Mucosa of rectum (tissue), 2 donors: ENCODE data around the gene S100A13.

Source experiments
- H3K27ac ChIP-seq, 2 donors: one replicate each; pipeline ENCODE4 v1.7.0; 2013; ENCODE audit warnings: inconsistent platforms in 2 of 2, low read depth in 2 of 2, low read length in 2 of 2
- H3K27me3 ChIP-seq, 2 donors: one replicate each; pipeline ENCODE4 v1.7.0; 2013; ENCODE audit warnings: low read length in 2 of 2; ENCODE audit not compliant: control insufficient read depth in 2 of 2, insufficient read depth in 2 of 2
- H3K36me3 ChIP-seq, 2 donors: one replicate each; pipeline ENCODE4 v1.7.0; 2013; ENCODE audit warnings: low read length in 2 of 2; ENCODE audit not compliant: control insufficient read depth in 2 of 2, insufficient read depth in 2 of 2
- H3K4me1 ChIP-seq, 2 donors: one replicate each; pipeline ENCODE4 v1.7.0; 2013; ENCODE audit warnings: low read length in 2 of 2, mild to moderate bottlenecking in 1 of 2; ENCODE audit not compliant: control insufficient read depth in 2 of 2, insufficient read depth in 2 of 2
- H3K4me3 ChIP-seq, 2 donors: one replicate each; pipeline ENCODE4 v1.7.0; 2013; ENCODE audit warnings: low read length in 2 of 2
- H3K9ac ChIP-seq, 2 donors: one replicate each; pipeline ENCODE4 v1.7.0; 2013; ENCODE audit warnings: low read length in 2 of 2, low read depth in 1 of 2, mild to moderate bottlenecking in 1 of 2
- H3K9me3 ChIP-seq, 2 donors: one replicate each; pipeline ENCODE4 v1.7.0; 2013; ENCODE audit warnings: low read length in 2 of 2; ENCODE audit not compliant: control insufficient read depth in 2 of 2
- donor health status: healthy.
- donor health status: Normal muscosa, but diverticular disease.

Gene S100A13

DNA sequence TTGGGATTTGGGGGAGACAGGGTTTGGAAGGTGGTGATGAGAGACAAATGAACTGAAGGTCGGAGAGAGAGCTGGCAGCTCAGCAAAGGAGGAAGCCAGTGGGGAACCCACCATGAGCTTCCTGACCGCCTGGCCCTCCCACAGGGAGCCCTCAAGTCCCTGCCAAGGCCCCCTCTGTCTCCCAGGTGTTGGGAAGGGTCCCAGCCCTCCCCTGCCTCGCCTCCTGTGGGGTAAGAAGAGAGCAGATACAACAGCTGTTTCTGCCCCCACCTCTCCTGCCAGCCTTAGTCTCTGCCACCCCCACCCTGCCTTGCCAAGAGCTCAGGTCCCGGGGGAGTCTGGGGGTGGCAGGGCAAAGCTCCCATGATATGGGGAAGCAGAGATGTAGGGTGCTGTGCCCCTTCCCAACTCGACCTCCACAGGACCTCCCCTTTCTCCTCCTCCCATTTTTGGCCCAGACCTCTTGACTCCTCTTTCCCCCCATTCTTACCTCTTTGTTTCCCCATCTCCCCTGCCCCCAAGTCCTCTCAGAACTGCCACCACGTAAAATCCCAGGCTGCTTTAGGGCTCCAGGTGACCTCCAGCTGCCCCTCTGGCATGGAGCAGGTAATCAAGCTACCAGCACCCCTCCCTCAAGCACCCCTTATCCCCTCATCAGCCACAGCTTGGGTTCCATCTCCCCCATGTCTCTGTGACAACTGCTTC is 1.5 kb upstream of the S100A13 start:
- Histone ChIP-seq H3K9me3 (no peaks in the 10 kb centered on the region), H3K4me1 (peaks cover 38 to 43% of the 10 kb centered on the region in 2 donors), H3K4me3 (no peak overlapping the region), H3K9ac (no peak overlapping the region), H3K36me3 (peaks cover 1 to 2% of the 10 kb centered on the region in 2 donors), H3K27ac (no peak overlapping the region), H3K27me3 (no peaks in the 10 kb centered on the region)

DNA sequence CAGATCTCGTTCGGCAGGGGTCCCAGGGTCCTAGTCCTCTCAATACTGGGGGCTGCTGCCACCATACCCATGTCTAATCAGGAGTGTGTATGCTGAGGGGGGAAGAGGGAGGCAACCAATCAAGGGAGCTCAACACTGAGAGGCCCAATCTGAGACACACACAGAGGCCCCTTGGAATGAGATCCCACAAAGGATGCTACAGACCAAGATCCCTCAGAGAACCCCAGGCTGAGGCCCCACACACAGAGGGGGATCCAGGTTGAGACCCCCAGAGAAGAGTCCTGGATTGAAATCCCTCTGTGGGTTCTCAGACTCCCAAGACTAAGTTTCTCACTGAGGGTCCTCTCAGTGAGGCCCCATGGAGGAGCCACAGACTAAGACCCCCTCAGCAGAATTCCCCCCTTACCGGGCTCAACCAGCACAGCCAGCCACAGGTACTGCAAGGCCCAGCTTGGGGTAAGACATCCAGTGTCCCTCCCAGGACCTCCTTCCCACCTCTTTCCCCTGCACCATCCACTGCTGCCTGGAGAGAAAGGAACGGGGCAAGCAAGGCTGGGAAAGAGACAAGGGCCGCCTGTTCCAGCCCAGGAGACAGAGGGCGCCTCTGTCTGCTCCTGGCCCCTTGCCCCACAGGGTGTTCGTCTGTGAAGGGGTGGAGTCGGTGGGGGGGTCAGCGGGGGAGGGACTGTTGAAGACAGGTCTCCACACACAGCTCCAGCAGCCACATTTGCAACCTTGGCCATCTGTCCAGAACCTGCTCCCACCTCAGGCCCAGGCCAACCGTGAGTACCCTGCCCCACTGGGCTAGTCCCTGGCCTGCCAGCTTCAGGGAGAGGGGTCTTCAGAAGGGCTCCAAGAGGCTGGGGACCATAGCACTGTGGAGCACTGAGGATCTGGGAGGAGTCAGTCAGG is 666 bp upstream of the S100A13 start, which contains the start of gene S100A1:
TSS of gene S100A1 (plus strand) at position 720 of the 912 bp plus-strand sequence. CDS start 2,088 bp downstream, outside the sequence.
- peaks cover 2% of the 10 kb centered on the region in 2 donors for H3K36me3 ChIP-seq
- H3K4me1 ChIP-seq = peaks cover 31 to 37% of the 10 kb centered on the region in 2 donors
- peak within 1 kb of the TSS; percentile 76 to 85 for H3K4me3 ChIP-seq
- peak within 1 kb of the TSS; percentile 85 to 95 for H3K9ac ChIP-seq
- peak within 1 kb of the TSS; percentile 79 to 92 for H3K27ac ChIP-seq
- no peaks in the 10 kb centered on the region for H3K9me3 ChIP-seq
- no peaks in the 10 kb centered on the region for H3K27me3 ChIP-seq

- Histone ChIP-seq H3K27me3 (no peaks in the 10 kb centered on the region), H3K4me3 (peak overlapping the region; percentile 76 to 85), H3K9me3 (no peaks in the 10 kb centered on the region), H3K9ac (peak overlapping the region; percentile 85 to 95), H3K27ac (peak overlapping the region; percentile 79 to 92), H3K36me3 (peaks cover 2 to 4% of the 10 kb centered on the region in 2 donors), H3K4me1 (peaks cover 25 to 32% of the 10 kb centered on the region in 2 donors)
Observed at GRCh38 chr1:153626477-153626903, 815 bp downstream of the S100A13 start.

DNA sequence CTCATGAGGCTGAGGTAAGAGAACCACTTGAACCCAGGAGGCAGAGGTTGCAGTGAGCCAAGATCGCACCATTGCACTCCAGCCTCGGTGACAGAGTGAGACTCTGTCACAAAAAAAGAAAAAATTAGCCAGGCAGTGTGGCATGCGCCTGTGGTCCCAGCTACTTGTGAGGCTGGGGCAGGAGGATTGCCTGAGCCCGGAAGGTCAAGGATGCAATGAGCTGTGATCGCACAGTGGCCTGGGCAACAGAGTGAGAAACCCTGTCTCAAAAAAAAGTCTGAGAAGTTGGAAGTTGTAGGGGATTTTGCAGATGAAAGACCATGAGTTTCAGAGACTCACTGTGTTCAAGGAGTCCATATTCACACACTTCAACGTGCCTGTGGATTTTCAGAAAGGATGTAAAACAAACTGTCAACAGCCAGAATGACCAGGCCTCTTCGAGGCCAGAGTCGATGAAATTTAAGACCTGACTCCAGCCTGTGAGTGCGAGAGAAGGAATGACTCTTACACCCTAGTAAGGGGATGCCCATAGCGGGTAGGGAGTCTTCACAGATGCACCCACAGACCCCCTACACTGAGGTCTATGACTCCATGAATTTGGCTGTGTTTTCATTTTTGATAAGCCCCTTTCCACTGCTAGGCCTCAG is 2.2 kb downstream of the S100A13 start:
- no peak overlapping the region for H3K9ac ChIP-seq
- no peak overlapping the region for H3K4me3 ChIP-seq
- no peak overlapping the region for H3K27ac ChIP-seq
- peaks cover 15 to 23% of the 10 kb centered on the region in 2 donors for H3K4me1 ChIP-seq
- peaks cover 2 to 4% of the 10 kb centered on the region in 2 donors for H3K36me3 ChIP-seq
- no peaks in the 10 kb centered on the region for H3K27me3 ChIP-seq
- H3K9me3 ChIP-seq = no peaks in the 10 kb centered on the region

DNA sequence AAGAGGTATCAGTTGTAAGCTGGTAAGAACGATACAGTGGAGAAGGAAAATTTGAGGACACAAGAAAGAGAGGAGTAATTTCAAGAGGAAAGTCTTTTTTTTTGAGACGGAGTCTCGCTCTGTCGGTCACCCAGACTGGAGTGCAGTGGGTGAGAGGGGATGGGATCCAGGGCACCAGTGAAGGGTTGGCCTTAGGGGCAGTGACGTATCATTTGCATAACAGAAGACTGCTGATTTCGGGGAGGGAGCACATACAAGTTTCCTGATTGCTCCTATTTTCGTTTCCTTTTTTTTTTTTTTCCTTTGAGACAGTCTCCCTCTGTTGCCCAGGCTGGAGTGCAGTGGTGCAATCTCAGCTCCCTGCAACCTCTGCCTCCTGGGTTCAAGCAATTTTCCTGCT is 4.2 kb downstream of the S100A13 start:
- H3K9me3 ChIP-seq = no peaks in the 10 kb centered on the region
- peaks cover 4 to 5% of the 10 kb centered on the region in 2 donors for H3K36me3 ChIP-seq
- no peak overlapping the region for H3K9ac ChIP-seq
- H3K4me1 ChIP-seq = peaks cover 15 to 17% of the 10 kb centered on the region in 2 donors
- no peak overlapping the region for H3K27ac ChIP-seq
- no peaks in the 10 kb centered on the region for H3K27me3 ChIP-seq
- H3K4me3 ChIP-seq = no peak overlapping the region

GRCh38 chr1:153619171-153619570 is 8.1 kb downstream of the S100A13 start:
- no peak overlapping the region for H3K9ac ChIP-seq
- H3K27me3 ChIP-seq = no peaks in the 10 kb centered on the region
- H3K4me3 ChIP-seq = no peak overlapping the region
- H3K27ac ChIP-seq = no peak overlapping the region
- peaks cover 2 to 5% of the 10 kb centered on the region in 2 donors for H3K36me3 ChIP-seq
- H3K9me3 ChIP-seq = no peaks in the 10 kb centered on the region
- H3K4me1 ChIP-seq = peaks cover 27 to 29% of the 10 kb centered on the region in 2 donors

GRCh38 chr1:153617663-153618062 is 9.6 kb downstream of the S100A13 start:
- Histone ChIP-seq H3K9ac (no peak overlapping the region), H3K36me3 (peaks cover 2% of the 10 kb centered on the region in 2 donors), H3K27me3 (no peaks in the 10 kb centered on the region), H3K4me3 (no peak overlapping the region), H3K9me3 (no peaks in the 10 kb centered on the region), H3K27ac (peak overlapping the region in 1 of 2 donors; percentile 86), H3K4me1 (peaks cover 32 to 36% of the 10 kb centered on the region in 2 donors)

GRCh38 chr1:153616917-153617311 is 10.4 kb downstream of the S100A13 start:
- H3K9me3 ChIP-seq = no peaks in the 10 kb centered on the region
- no peaks in the 10 kb centered on the region for H3K27me3 ChIP-seq
- H3K4me1 ChIP-seq = peaks cover 32 to 36% of the 10 kb centered on the region in 2 donors
- peak overlapping the region; percentile 81 to 86 for H3K27ac ChIP-seq
- peaks cover 1 to 2% of the 10 kb centered on the region in 2 donors for H3K36me3 ChIP-seq
- peak overlapping the region; percentile 14 to 81 for H3K9ac ChIP-seq
- peak overlapping the region in 1 of 2 donors; percentile 67 for H3K4me3 ChIP-seq

DNA sequence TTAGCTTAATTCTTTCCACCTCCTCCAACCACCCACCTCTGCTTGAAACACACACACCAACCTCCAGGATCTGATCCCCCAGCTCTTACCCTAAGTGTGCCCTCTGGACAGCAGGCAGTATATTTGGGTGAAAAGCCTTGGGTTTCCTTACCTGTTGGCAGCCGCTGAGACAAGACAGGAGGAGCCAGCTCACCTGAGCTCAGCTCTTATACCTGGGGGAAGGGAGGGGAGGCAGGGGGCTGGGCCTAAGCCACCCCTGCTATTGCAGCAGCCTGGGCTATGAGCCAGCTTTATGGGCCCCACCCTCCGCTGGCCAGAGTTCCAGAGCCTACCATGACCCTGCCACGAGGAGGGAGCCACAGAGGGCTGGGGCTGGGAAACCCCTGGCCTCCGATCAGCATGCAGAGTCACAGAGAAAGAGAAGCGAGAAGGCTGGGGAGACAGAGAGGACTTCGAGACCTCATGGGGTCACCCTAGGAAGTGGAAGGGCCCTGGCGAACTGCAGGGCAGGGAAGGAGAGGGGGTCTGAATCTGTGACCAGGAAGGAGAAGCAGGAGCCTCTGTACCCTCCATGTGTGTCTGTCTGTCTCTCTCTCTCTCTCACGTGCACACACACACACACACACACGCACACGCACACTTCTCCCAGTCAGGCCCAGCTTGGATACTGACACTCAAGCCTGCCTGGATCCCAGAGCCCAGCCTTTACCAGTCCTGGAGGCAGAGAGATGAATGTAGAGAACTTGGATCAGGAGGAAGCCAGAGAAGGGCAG is 11.0 kb downstream of the S100A13 start, which contains the start of gene S100A14:
TSS of gene S100A14 (minus strand) at position 182 of the 773 bp plus-strand sequence. CDS start 467 bp downstream, outside the sequence.
- Histone ChIP-seq H3K4me3 (peak within 1 kb of the TSS; percentile 67 to 72), H3K9ac (peak within 1 kb of the TSS; percentile 81 to 91), H3K4me1 (peaks cover 36 to 37% of the 10 kb centered on the region in 2 donors)

More for the DNA sequence above, 11.0 kb downstream of the S100A13 start, which contains the start of gene S100A14:
- Histone ChIP-seq H3K36me3 (peaks cover 0 to 2% of the 10 kb centered on the region in 2 donors), H3K27me3 (no peaks in the 10 kb centered on the region), H3K9me3 (no peaks in the 10 kb centered on the region), H3K27ac (peak within 1 kb of the TSS; percentile 81 to 86)
